A673 (cell line): ENCODE measurements around the gene TNFSF9. TPM values are rescaled to one million over a fixed set of nuclear protein-coding genes. Genes with fewer than 3 reads are reported as not detected.

Source experiments
- BruUV-seq: library from RNA; stranded (reverse); fragments of 400-500 nt; replicated peaks from 2 replicates; lab custom pipeline; 2021; lab: Mats Ljungman, UMichigan
- CTCF ChIA-PET: fragments of 300-600 bp; sonication (Branson Sonifier 250); formaldehyde crosslinking; loops from one replicate; lab custom pipeline; 2022; ENCODE audit warnings: antibody characterized with exemption; lab: Charles Lee
- POLR2A ChIA-PET: fragments of 300-600 bp; sonication (Branson Sonifier 250); formaldehyde crosslinking; loops from one replicate; lab custom pipeline; 2022; ENCODE audit warnings: antibody characterized with exemption; ENCODE audit not compliant: low non-redundant PET; lab: Charles Lee
- DNase-seq: peaks from one replicate; pipeline ENCODE4 v3.0.0-alpha.2; 2015; ENCODE audit warnings: low spot score
- H3K27ac ChIP-seq: fragments of 200-600 bp; sonication (generic); 2 replicates; pipeline ENCODE4 v1.5.1; 2016; ENCODE audit warnings: mixed run types, low read depth, mild to moderate bottlenecking, mixed read lengths, antibody characterized with exemption, low read length; ENCODE audit not compliant: poor library complexity, severe bottlenecking
- H3K27me3 ChIP-seq: fragments of 200-600 bp; sonication (generic); replicated peaks from 2 replicates; pipeline ENCODE4 v1.6.1; 2017; ENCODE audit warnings: mixed run types, low read depth, mild to moderate bottlenecking, mixed read lengths, antibody characterized with exemption, low read length; ENCODE audit not compliant: insufficient read depth, poor library complexity
- H3K36me3 ChIP-seq: fragments of 200-600 bp; sonication (generic); 2 replicates; pipeline ENCODE4 v1.6.1; 2016; ENCODE audit warnings: mixed run types, mild to moderate bottlenecking, mixed read lengths, antibody characterized with exemption, low read length; ENCODE audit not compliant: insufficient read depth, poor library complexity, severe bottlenecking
- H3K4me1 ChIP-seq: fragments of 200-600 bp; sonication (generic); 2 replicates; pipeline ENCODE4 v1.6.1; 2017; ENCODE audit warnings: mixed run types, mild to moderate bottlenecking, mixed read lengths, antibody characterized with exemption, low read length; ENCODE audit not compliant: insufficient read depth, poor library complexity, severe bottlenecking
- H3K4me3 ChIP-seq: fragments of 200-600 bp; sonication (generic); 2 replicates; pipeline ENCODE4 v1.5.1; 2016; ENCODE audit warnings: low read depth, mixed run types, mild to moderate bottlenecking, mixed read lengths, low read length; ENCODE audit not compliant: poor library complexity, severe bottlenecking
- H3K9me3 ChIP-seq: fragments of 200-600 bp; sonication (generic); 2 replicates; pipeline ENCODE4 v1.6.1; 2016; ENCODE audit warnings: mixed run types, low read depth, mild to moderate bottlenecking, mixed read lengths, antibody characterized with exemption, low read length; ENCODE audit not compliant: poor library complexity, severe bottlenecking
- EZH2 ChIP-seq: fragments of 200-600 bp; sonication (generic); IDR thresholded peaks from 2 replicates; pipeline ENCODE4 v1.6.1; 2017; ENCODE audit warnings: borderline replicate concordance, low read depth, mild to moderate bottlenecking, mixed read lengths, antibody characterized with exemption, low read length; ENCODE audit not compliant: poor library complexity, severe bottlenecking
- intact Hi-C: fragments of 100-400 bp; cut with micrococcal nuclease; formaldehyde crosslinking; loops from one replicate; pipeline ENCODE4 v1.10.0; 2022; ENCODE audit not compliant: unreplicated experiment
- total RNA-seq: library from RNA; stranded (reverse); gene quantifications from 2 replicates; pipeline ENCODE4 v1.2.3, GENCODE V29; 2021
- TF ChIP-seq, protein P1 (sequence below): fragments of 300-800, 200-600 bp; sonication (generic); conservative IDR thresholded peaks from 2 replicates; pipeline ENCODE4 v1.5.1; 2017; ENCODE audit warnings: low read depth, mild to moderate bottlenecking, antibody characterized with exemption, low read length, moderate library complexity, mixed read lengths

The TNFSF9 gene
- total RNA-seq, 1 experiment from 2014 or later, result 11.1 TPM

DNA sequence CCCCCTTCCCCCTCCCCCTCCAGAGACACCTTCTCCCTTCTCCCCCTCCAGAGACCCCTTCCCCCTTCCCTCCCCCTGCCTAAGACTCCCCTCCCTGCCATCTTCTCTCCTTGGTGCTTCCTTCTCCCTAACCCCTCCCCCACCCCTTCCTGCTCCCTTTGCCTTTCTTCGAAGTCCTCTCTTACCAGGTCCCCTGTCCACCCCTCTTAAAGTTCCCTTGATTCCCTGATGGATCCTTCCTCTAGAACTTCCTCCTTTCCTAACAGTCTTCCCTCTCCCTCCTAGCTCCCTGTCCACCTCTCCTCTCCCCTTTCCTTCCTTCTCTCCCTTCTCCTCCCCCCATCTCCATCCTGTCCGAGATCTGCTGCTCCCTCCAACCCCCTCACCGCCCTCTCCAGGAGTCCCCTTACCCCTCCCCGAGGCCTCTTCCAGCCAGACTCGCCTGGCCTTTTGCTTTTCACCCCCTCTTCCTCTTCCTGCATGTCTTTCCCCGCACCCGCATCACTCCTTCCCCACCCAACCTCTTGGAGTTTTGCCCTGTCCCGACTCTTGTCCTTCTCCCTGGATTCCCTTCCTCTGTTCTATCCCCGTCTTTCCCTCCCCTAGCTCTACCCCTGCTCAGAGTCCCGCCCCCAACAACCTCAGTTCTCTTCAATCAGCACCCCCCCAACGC lies 3.1 kb downstream of the TNFSF9 start:
- intact Hi-C loops, result no loop called here
- H3K36me3 ChIP-seq, result peaks cover 11% of the 10 kb centered on the region
- H3K27me3 ChIP-seq, result no peaks in the 10 kb centered on the region
- H3K4me1 ChIP-seq, result peaks cover 28% of the 10 kb centered on the region
- ChIA-PET POLR2A (interaction anchor here (0.6 kb wide), 1 partner anchor 815 kb away, joined by 8 read pairs; no protein-coding TSS in a partner anchor), CTCF (no interaction called here)
- peaks cover 5% of the 10 kb centered on the region for H3K9me3 ChIP-seq
- H3K4me3 ChIP-seq, result no peak overlapping the region
- no peak overlapping the region for H3K27ac ChIP-seq
- no peak for DNase-seq
- BruUV-seq, result no TSS peak
- TF ChIP-seq, protein P1, sequence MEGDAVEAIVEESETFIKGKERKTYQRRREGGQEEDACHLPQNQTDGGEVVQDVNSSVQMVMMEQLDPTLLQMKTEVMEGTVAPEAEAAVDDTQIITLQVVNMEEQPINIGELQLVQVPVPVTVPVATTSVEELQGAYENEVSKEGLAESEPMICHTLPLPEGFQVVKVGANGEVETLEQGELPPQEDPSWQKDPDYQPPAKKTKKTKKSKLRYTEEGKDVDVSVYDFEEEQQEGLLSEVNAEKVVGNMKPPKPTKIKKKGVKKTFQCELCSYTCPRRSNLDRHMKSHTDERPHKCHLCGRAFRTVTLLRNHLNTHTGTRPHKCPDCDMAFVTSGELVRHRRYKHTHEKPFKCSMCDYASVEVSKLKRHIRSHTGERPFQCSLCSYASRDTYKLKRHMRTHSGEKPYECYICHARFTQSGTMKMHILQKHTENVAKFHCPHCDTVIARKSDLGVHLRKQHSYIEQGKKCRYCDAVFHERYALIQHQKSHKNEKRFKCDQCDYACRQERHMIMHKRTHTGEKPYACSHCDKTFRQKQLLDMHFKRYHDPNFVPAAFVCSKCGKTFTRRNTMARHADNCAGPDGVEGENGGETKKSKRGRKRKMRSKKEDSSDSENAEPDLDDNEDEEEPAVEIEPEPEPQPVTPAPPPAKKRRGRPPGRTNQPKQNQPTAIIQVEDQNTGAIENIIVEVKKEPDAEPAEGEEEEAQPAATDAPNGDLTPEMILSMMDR, result no peak
- no peak for TF ChIP-seq EZH2

DNA sequence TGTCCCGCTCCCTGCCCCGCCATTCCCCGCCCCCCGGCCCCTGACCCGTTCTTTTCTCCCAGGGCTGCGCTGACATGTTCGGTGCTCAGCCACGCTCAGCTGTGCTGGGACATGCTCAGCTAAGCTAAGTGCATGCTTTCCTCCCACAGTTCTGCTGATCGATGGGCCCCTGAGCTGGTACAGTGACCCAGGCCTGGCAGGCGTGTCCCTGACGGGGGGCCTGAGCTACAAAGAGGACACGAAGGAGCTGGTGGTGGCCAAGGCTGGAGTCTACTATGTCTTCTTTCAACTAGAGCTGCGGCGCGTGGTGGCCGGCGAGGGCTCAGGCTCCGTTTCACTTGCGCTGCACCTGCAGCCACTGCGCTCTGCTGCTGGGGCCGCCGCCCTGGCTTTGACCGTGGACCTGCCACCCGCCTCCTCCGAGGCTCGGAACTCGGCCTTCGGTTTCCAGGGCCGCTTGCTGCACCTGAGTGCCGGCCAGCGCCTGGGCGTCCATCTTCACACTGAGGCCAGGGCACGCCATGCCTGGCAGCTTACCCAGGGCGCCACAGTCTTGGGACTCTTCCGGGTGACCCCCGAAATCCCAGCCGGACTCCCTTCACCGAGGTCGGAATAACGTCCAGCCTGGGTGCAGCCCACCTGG lies 3.7 kb downstream of the TNFSF9 start:
- peaks cover 5% of the 10 kb centered on the region for H3K9me3 ChIP-seq
- intact Hi-C loops, result no loop called here
- H3K36me3 ChIP-seq, result peaks cover 11% of the 10 kb centered on the region
- H3K4me3 ChIP-seq, result no peak overlapping the region
- no peak overlapping the region for H3K27ac ChIP-seq
- TF ChIP-seq, protein P1, result no peak
- no peak for TF ChIP-seq EZH2
- H3K27me3 ChIP-seq, result no peaks in the 10 kb centered on the region
- H3K4me1 ChIP-seq, result peaks cover 26% of the 10 kb centered on the region
- POLR2A ChIA-PET, result interaction anchor here (0.6 kb wide), 1 partner anchor 815 kb away, joined by 8 read pairs; no protein-coding TSS in a partner anchor
- DNase-seq, result no peak
- BruUV-seq, result no TSS peak
- CTCF ChIA-PET, result interaction anchor here (0.6 kb wide), 1 partner anchor 114 kb away, joined by 12 read pairs; no protein-coding TSS in a partner anchor

DNA sequence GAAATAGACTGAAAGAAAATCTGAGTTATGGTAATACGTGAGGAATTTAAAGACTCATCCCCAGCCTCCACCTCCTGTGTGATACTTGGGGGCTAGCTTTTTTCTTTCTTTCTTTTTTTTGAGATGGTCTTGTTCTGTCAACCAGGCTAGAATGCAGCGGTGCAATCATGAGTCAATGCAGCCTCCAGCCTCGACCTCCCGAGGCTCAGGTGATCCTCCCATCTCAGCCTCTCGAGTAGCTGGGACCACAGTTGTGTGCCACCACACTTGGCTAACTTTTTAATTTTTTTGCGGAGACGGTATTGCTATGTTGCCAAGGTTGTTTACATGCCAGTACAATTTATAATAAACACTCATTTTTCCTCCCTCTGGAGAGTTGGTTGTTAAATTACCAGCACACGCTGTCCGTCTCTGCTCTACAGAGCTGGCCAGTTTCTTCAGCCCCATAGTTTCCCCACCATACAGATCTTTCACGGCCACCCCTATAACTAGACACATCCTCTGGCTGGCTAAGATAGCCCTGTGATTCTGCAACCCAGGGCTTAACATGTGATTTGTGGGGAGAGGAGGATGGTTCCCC lies 4.8 kb downstream of the TNFSF9 start:
- ChIA-PET CTCF (no interaction called here), POLR2A (no interaction called here)
- intact Hi-C loops, result no loop called here

More for the DNA sequence above, 4.8 kb downstream of the TNFSF9 start:
- Histone ChIP-seq H3K4me3 (no peak overlapping the region), H3K9me3 (peaks cover 5% of the 10 kb centered on the region), H3K27me3 (no peaks in the 10 kb centered on the region), H3K27ac (no peak overlapping the region), H3K36me3 (peaks cover 11% of the 10 kb centered on the region), H3K4me1 (peaks cover 16% of the 10 kb centered on the region)
- no peak for TF ChIP-seq EZH2
- TF ChIP-seq, protein P1, result no peak
- DNase-seq, result no peak
- BruUV-seq, result no TSS peak
